Stomach smooth muscle (tissue), 2 donors: Measurements from ENCODE around the gene SYNDIG1.

Experiments
- H3K27ac ChIP-seq: one replicate; pipeline ENCODE4 v1.7.0; 2013; ENCODE audit warnings: mild to moderate bottlenecking, low read length, inconsistent platforms
- H3K27me3 ChIP-seq, 2 donors: one replicate each; pipeline ENCODE4 v1.7.0; 2013; ENCODE audit warnings: low read length in 2 of 2; ENCODE audit not compliant: insufficient read depth in 2 of 2, control insufficient read depth in 1 of 2
- H3K36me3 ChIP-seq, 2 donors: one replicate each; pipeline ENCODE4 v1.7.0; 2013; ENCODE audit warnings: low read length in 2 of 2; ENCODE audit not compliant: control insufficient read depth in 2 of 2, insufficient read depth in 2 of 2
- H3K4me1 ChIP-seq: one replicate; pipeline ENCODE4 v1.7.0; 2013; ENCODE audit warnings: low read length; ENCODE audit not compliant: control insufficient read depth, insufficient read depth
- H3K4me3 ChIP-seq, 2 donors: one replicate each; pipeline ENCODE4 v1.7.0; 2013; ENCODE audit warnings: low read length in 2 of 2
- H3K9ac ChIP-seq, 2 donors: one replicate each; pipeline ENCODE4 v1.7.0; 2013; ENCODE audit warnings: low read length in 2 of 2, mild to moderate bottlenecking in 1 of 2
- H3K9me3 ChIP-seq, 2 donors: one replicate each; pipeline ENCODE4 v1.7.0; 2013; ENCODE audit warnings: low read length in 2 of 2; ENCODE audit not compliant: control insufficient read depth in 2 of 2
- donor health status: healthy.
- donor health status: Pancreatic carcinoma.

The SYNDIG1 gene

DNA sequence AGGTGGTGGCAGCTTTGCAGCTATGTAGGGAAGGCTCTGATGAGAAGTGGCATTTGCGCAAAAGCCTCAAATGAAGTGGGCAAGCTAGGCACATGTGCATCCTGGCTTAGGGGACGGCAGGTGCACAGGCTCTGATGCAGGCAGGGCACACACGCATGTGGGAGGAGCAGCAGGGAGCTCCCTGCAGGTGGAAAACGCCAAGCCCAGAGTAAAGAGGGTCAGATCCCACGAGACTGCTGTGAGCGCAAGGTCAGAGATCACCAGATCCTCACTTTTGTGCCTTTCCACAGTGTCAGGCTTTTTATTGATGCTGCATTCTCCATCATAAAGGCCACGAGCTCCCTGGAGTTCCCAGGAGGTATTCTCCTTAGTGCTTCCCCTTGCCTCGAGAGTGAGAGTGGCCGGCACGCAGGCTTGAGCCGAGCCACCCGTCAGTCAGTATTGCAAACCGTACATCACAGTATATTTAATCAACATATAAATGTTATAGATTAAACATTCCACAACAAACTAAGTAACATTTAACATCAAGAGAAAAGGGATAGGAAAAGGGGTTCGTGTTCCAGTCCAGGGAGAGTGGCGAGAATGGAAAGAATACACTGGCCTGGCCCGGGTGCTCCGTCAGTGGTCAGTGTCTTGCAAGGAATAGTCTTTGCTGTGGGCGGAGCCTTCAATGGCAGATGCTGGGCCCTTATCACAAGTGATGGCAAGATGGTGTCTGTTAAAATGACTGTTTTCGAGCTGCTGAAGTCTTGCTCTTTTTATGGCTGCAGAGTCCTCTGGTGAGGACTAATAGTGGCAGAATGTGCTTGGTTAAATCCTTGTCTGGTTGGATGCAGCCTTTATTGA is 109.4 kb downstream of the SYNDIG1 start:
- H3K27me3 ChIP-seq: no peaks in the 10 kb centered on the region
- H3K4me3 ChIP-seq: no peak overlapping the region
- no peak overlapping the region for H3K9ac ChIP-seq
- H3K4me1 ChIP-seq: no peaks in the 10 kb centered on the region
- no peak overlapping the region for H3K27ac ChIP-seq
- H3K36me3 ChIP-seq: no peaks in the 10 kb centered on the region
- no peaks in the 10 kb centered on the region for H3K9me3 ChIP-seq

DNA sequence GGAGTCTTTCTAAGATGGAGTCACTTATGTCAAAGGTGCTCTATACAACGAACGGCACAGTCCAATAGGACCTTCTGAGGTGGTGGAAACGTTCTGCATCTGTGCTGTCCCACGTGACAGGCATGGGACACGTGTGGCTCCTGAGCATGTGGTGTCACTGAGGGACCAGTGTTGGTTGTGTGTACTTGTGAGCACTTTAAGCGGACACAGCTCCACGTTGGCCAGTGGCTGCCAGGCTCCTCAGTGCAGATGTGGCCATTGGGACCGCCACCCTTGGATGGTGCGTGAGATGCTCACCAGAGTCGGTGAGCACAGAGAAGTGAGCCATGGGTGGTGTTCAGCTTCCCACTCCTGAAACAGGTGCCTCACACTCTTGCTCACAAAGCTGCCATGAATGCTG is 110.0 kb downstream of the SYNDIG1 start:
- H3K4me1 ChIP-seq: no peaks in the 10 kb centered on the region
- H3K9ac ChIP-seq: no peak overlapping the region
- no peak overlapping the region for H3K27ac ChIP-seq

DNA sequence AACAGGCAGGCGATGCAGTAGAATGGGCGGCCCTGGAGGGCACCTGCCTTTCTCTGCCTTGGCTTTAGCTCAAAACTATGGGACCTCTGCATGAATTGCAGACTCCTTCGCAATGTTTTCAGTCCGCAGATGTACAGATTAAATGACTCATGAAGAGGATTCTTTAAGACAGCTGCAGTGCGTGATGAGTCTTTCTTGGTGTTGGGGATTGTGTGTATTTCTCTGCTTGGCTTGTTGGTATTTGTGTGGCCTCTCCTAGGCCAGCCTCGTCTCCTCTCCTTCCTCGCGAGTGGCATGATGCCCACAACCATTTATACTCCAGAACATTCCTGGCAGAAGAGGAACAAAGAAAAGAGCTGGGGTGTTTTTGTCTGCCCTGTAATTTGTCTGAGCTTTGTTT is 110.6 kb downstream of the SYNDIG1 start:
- Histone ChIP-seq H3K9me3 (no peaks in the 10 kb centered on the region), H3K36me3 (no peaks in the 10 kb centered on the region), H3K4me1 (no peaks in the 10 kb centered on the region), H3K9ac (no peak overlapping the region), H3K27me3 (no peaks in the 10 kb centered on the region), H3K27ac (no peak overlapping the region), H3K4me3 (no peak overlapping the region)

More for the DNA sequence above, 110.0 kb downstream of the SYNDIG1 start:
- H3K9me3 ChIP-seq: no peaks in the 10 kb centered on the region
- H3K36me3 ChIP-seq: no peaks in the 10 kb centered on the region
- no peaks in the 10 kb centered on the region for H3K27me3 ChIP-seq
- no peak overlapping the region for H3K4me3 ChIP-seq

DNA sequence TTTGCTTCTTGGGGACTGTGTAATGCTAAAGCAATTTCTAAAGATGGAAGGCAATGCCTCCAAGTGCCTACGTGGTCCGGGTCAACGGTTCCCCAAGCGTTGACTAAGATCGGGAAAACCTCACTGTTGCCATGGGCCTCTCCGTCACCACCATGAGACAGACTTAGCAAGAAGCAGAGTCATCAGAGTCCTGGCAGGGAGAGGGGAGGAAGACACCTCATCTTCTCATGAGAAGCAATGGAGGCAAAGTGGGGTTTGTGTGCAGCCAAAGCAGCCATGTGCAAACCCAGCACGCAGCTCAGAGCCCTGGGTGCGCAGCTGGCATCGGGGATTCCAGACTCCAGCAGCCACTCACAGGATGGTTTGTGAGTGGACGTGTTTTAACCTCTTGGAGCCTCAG is 111.4 kb downstream of the SYNDIG1 start:
- Histone ChIP-seq H3K27me3 (no peaks in the 10 kb centered on the region), H3K36me3 (no peaks in the 10 kb centered on the region), H3K9me3 (no peaks in the 10 kb centered on the region), H3K4me1 (no peaks in the 10 kb centered on the region), H3K27ac (no peak overlapping the region), H3K9ac (no peak overlapping the region), H3K4me3 (no peak overlapping the region)

DNA sequence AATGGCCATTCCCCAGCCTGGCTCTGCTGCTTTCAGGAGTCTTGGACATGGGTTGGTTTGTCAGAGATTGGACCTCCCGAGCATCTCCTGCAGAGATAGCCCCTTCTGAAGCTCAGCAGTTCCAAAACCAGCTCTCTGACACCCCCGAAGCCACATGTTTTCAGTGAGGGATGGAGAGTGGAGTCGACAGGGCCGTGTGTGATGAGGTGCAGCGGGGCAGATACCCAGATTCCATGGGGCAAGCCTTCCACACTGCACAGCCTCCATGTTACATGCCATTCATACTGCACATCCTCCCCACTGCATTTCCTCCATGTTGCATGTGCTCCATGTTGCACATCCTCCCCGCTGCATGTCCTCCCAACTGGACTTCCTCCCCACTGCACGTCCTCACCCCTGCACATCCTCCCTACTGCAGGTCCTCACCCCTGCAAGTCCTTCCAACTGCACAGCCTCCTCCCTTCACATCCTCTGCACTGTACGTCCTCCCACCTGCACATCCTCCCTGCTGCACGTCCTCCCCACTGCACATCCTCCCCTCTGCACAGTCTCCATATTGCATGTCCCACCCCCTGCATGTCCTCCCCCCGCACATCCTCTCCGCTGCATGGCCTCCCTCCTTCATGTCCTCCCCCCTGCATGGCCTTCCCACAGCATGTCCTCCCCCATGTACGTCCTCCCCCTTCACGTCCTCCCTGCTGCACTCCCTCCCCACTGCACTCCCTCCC is 112.2 kb downstream of the SYNDIG1 start:
- Histone ChIP-seq H3K4me3 (no peak overlapping the region), H3K9ac (no peak overlapping the region), H3K36me3 (no peaks in the 10 kb centered on the region), H3K27ac (no peak overlapping the region), H3K4me1 (no peaks in the 10 kb centered on the region), H3K27me3 (no peaks in the 10 kb centered on the region), H3K9me3 (no peaks in the 10 kb centered on the region)

DNA sequence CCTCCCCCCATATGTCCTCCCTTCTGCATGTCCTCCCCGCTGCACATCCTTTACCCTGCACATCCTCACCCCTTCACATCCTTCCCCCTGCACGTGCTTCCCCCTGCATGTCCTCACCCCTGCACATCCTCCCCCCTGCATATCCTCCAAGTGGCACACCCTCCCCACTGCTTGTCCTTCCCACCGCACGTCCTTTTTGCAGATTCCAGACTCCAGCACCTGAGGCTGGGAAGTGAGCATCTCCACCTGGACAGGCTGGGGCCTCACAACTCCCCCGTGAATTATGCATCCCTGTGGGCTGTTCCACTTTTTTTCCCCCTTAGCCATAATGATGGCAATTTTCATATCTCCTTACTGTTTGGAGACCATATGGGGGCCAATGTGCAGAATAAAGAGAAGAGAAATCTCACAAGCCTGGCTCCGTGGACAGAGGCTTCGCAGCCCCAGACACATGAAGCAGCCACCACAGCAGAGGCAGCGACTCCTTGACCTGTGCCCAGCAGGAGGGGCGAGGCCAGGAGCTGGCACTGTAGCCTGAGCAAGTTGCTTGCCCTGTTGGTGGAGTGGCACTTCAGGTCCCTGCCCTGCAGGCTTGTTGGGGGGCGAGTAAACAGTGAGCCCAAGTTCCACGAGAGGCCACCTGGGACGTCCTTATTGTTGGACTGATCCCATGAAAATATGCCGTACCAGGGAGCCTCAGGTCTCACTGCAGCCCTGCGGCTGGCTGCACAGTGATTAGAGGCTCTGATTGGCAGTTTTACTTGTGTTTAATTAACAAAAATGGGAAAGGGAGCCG is 113.1 kb downstream of the SYNDIG1 start:
- no peaks in the 10 kb centered on the region for H3K4me1 ChIP-seq
- H3K4me3 ChIP-seq: no peak overlapping the region
- no peaks in the 10 kb centered on the region for H3K9me3 ChIP-seq

DNA sequence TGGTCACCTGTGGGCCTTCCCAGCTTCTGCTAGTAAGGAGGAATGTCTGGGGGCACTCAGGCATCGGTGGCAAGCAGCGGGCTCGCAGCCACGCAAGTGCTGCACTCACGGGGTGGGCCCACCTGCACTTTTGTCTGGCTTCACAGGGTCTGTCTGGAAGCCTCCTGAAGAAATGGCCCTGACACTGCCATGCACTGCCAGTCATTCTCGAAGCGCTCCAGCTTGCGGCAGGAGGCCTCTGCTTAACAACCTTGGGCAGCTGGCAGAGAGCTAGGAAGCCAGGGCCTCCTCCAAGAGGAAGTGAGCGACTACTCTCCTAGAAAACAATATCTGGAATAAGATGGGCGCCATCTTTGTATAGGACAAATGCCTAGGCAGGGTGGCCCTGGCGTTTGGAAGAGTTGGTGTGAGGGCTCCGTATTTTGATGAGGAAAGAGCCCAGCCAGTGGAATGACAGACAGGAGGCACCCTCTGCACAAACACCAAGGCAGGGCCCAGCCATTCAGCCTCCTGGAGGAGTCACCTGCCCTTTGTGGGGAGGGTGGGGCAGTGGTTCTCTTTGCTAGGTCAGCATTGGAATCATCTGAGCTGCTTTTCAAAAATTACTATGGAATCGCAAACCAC is 113.9 kb downstream of the SYNDIG1 start:
- H3K4me1 ChIP-seq: no peaks in the 10 kb centered on the region
- H3K36me3 ChIP-seq: no peaks in the 10 kb centered on the region
- no peaks in the 10 kb centered on the region for H3K9me3 ChIP-seq
- no peak overlapping the region for H3K9ac ChIP-seq
- H3K4me3 ChIP-seq: no peak overlapping the region
- peaks cover 0 to 2% of the 10 kb centered on the region in 2 donors for H3K27me3 ChIP-seq
- H3K27ac ChIP-seq: no peak overlapping the region

More for the DNA sequence above, 113.1 kb downstream of the SYNDIG1 start:
- Histone ChIP-seq H3K27ac (no peak overlapping the region), H3K9ac (no peak overlapping the region), H3K27me3 (no peaks in the 10 kb centered on the region), H3K36me3 (no peaks in the 10 kb centered on the region)

DNA sequence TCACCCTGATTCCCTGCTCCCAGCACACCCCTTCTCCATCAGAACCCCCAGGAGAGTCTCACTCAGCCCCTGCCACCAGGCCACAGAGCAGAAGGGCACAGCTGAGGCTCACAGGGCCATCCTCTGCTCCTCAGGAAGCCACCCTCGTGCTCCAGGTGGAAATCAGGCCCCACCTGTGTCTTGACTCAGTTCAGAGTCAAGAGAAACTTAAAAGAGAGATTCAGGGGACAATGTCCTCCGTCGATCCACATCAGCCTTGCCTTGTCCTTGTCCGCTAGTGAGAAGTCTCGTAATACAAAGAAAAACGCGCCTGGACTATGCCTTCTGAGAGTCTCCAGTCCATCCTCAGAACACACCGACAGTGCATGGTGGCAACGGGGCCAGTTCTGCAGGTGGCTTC is 114.6 kb downstream of the SYNDIG1 start:
- H3K36me3 ChIP-seq: no peaks in the 10 kb centered on the region
- H3K4me3 ChIP-seq: no peak overlapping the region
- peaks cover 0 to 2% of the 10 kb centered on the region in 2 donors for H3K27me3 ChIP-seq
- H3K9ac ChIP-seq: no peak overlapping the region
- no peaks in the 10 kb centered on the region for H3K4me1 ChIP-seq
- no peaks in the 10 kb centered on the region for H3K9me3 ChIP-seq
- H3K27ac ChIP-seq: no peak overlapping the region

DNA sequence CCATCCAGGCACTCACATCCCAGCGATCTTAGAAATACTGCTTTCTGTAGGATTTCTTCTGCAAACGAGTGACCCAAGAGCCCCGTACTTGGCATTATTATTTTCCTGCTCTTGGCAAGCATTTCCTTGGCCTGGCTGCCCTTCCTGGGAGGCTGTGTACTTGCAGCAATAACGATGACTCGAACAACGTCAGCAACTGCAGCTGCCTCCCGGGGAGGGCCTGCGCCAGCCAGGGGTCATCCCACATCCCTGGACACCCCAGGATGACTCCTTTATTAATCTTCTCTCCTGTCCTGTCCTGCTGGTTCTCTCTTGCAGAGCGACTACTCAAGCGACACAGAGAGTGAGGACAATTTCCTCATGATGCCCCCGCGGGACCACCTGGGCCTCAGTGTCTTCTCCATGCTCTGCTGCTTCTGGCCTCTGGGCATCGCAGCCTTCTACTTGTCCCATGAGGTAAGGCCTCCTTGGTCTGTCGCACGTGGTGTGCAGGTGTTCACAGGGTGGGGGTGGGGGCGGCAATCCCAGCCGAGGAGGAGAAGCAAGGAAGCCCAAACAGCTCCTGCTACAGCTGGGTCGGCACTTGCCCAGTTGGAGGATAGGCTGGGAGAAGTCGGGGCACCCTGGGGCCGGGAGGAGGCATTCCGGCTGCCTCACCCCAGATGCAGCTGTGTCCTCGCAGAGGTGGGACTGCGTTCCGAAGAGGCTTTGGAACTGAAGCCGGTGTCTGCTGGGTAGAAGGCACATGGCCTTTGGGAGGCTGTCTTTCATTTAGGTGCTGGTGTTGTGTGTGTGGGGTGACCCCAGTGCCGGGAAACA is 115.3 kb downstream of the SYNDIG1 start:
- H3K36me3 ChIP-seq: no peaks in the 10 kb centered on the region
- no peaks in the 10 kb centered on the region for H3K4me1 ChIP-seq
- no peak overlapping the region for H3K27ac ChIP-seq
- no peaks in the 10 kb centered on the region for H3K9me3 ChIP-seq
- no peak overlapping the region for H3K4me3 ChIP-seq
- peaks cover 0 to 2% of the 10 kb centered on the region in 2 donors for H3K27me3 ChIP-seq
- H3K9ac ChIP-seq: no peak overlapping the region
